K562 (cell line): ENCODE data around the gene ZBTB32. TPM values are rescaled to one million over a fixed set of nuclear protein-coding genes. Genes with fewer than 3 reads are reported as not detected.

Source experiments
- ARID3A ChIP-seq: IDR thresholded peaks from 2 replicates; pipeline ENCODE4 v1.6.1; 2012; ENCODE audit warnings: low read depth, low read length, improper control_type of control experiment, borderline replicate concordance
- ATF1 ChIP-seq, 2 experiments: fragments of 450-650 bp in 1 of 2; IDR thresholded peaks; 2 replicates each; pipeline ENCODE4 v1.6.1; 2016; ENCODE audit warnings: missing compliant biosample characterization in 1 of 2, missing genetic modification characterization in 1 of 2
- CHCHD3 ChIP-seq: fragments of 250-450 bp; sonication (Bioruptor Pico); IDR thresholded peaks from 2 replicates; pipeline ENCODE4 v2.1.2; 2022; ENCODE audit warnings: mild to moderate bottlenecking
- HEY1 ChIP-seq: fragments of 250-450 bp; sonication (Bioruptor Pico); IDR thresholded peaks from 2 replicates; pipeline ENCODE4 v1.5.0; 2020; ENCODE audit warnings: mild to moderate bottlenecking, moderate library complexity, borderline replicate concordance
- HNRNPK ChIP-seq: fragments of 200-400 bp; formaldehyde crosslinking; IDR thresholded peaks from one replicate; pipeline ENCODE4 v1.6.1; 2018; ENCODE audit warnings: mild to moderate bottlenecking, low read depth, low read length; ENCODE audit not compliant: poor library complexity, severe bottlenecking
- KDM1A ChIP-seq, 2 experiments: fragments of 450-650 bp; IDR thresholded peaks; 2 replicates each; pipeline ENCODE4 v1.6.1; 2016; ENCODE audit warnings: mild to moderate bottlenecking in 2 of 2
- MEF2A ChIP-seq: IDR thresholded peaks from 2 replicates; pipeline ENCODE4 v1.6.1; 2011; ENCODE audit warnings: low read depth, mild to moderate bottlenecking, low read length, moderate library complexity; ENCODE audit not compliant: control insufficient read depth
- NCOA6 ChIP-seq: fragments of 450-650 bp; IDR thresholded peaks from 2 replicates; pipeline ENCODE4 v1.6.1; 2017; ENCODE audit warnings: mild to moderate bottlenecking
- PHB ChIP-seq: fragments of 250-450 bp; sonication (Bioruptor Pico); IDR thresholded peaks from 2 replicates; pipeline ENCODE4 v1.5.0; 2021
- POLR2G ChIP-seq: fragments of 200-400 bp; formaldehyde crosslinking; IDR thresholded peaks from 2 replicates; pipeline ENCODE4 v1.6.1; 2017; ENCODE audit warnings: low read depth, mild to moderate bottlenecking, antibody characterized with exemption, low read length, moderate library complexity
- RBM39 ChIP-seq: fragments of 200-400 bp; formaldehyde crosslinking; optimal IDR thresholded peaks from 2 replicates; pipeline ENCODE3; 2018; ENCODE audit warnings: low read depth, low read length
- RFX1 ChIP-seq: fragments of 450-650 bp; IDR thresholded peaks from 2 replicates; pipeline ENCODE4 v1.6.1; 2016; ENCODE audit warnings: mild to moderate bottlenecking, moderate library complexity
- SIRT6 ChIP-seq: IDR thresholded peaks from one replicate; pipeline ENCODE4 v1.6.1; 2012; ENCODE audit warnings: low read depth, mild to moderate bottlenecking, control low read depth, inconsistent platforms, low read length, moderate library complexity
- TCF3 ChIP-seq: sonication (generic); formaldehyde crosslinking; IDR thresholded peaks from 2 replicates; pipeline ENCODE4 v1.4.0; 2020; ENCODE audit warnings: mild to moderate bottlenecking, missing genetic modification reagents
- TGIF2 ChIP-seq: sonication (generic); formaldehyde crosslinking; IDR thresholded peaks from 2 replicates; pipeline ENCODE4 v1.8.1; 2022; ENCODE audit warnings: mild to moderate bottlenecking, missing genetic modification reagents, moderate library complexity
- THRB ChIP-seq: fragments of 450-650 bp; formaldehyde crosslinking; conservative IDR thresholded peaks from 2 replicates; pipeline ENCODE4 v1.4.0; 2022; ENCODE audit warnings: mild to moderate bottlenecking, missing genetic modification characterization
- ZBTB49 ChIP-seq: sonication (generic); formaldehyde crosslinking; IDR thresholded peaks from 2 replicates; pipeline ENCODE4 v1.8.0; 2022; ENCODE audit warnings: missing genetic modification reagents, mild to moderate bottlenecking, borderline replicate concordance
- ZFP30 ChIP-seq: fragments of 250-450 bp; sonication (Bioruptor Pico); IDR thresholded peaks from 2 replicates; pipeline ENCODE4 v1.8.0; 2022; ENCODE audit warnings: moderate library complexity, mild to moderate bottlenecking, inconsistent platforms, borderline replicate concordance
- ZFP91 ChIP-seq: sonication (generic); formaldehyde crosslinking; IDR thresholded peaks from 2 replicates; pipeline ENCODE4 v1.8.0; 2022; ENCODE audit warnings: mild to moderate bottlenecking, missing genetic modification reagents
- ZNF311 ChIP-seq: fragments of 250-450 bp; sonication (Bioruptor Pico); IDR thresholded peaks from 2 replicates; pipeline ENCODE4 v1.4.0; 2020; ENCODE audit warnings: mild to moderate bottlenecking, moderate library complexity
- ZNF699 ChIP-seq: fragments of 250-450 bp; sonication (Bioruptor Pico); IDR thresholded peaks from 2 replicates; pipeline ENCODE4 v1.8.0; 2021; ENCODE audit warnings: mild to moderate bottlenecking, moderate library complexity; ENCODE audit not compliant: insufficient replicate concordance
- ZNF830 ChIP-seq: fragments of 250-450 bp; sonication (Bioruptor Pico); IDR thresholded peaks from 2 replicates; pipeline ENCODE4 v1.5.0; 2021; ENCODE audit warnings: mild to moderate bottlenecking
- polyA plus RNA-seq, 8 experiments: library from polyadenylated mRNA; depleted of rRNA in 4 of 8; stranded (reverse) in 5 of 8; unstranded in 3 of 8; fragments of >200 nt; fragmentation: Nextera tagmentation in 2 of 8; fragmentation: Illumina TruSeq in 1 of 8; extraction: Ambion mirVana in 2 of 8; extraction: Trizol in 1 of 8; gene quantifications; 2 replicates each; pipeline versions ENCODE4 v1.2.1 to v1.2.3, GENCODE V29; 2011 to 2014; ENCODE audit warnings: inconsistent platforms in 1 of 8, missing spikeins in 1 of 8
- total RNA-seq, 7 experiments: library from RNA; depleted of rRNA in 6 of 7; stranded (reverse); fragments of >200 nt in 6 of 7; fragmentation: Illumina TruSeq in 2 of 7; extraction: Trizol in 2 of 7; gene quantifications; 2 replicates each; pipeline versions ENCODE4 v1.2.1 to v1.2.3, GENCODE V29; 2011 to 2021; ENCODE audit warnings: low replicate concordance in 1 of 7

The ZBTB32 gene
- total and polyA plus RNA-seq, 9 of the 15 experiments (the other 6 are each of a cell fraction or from before 2014, with no cell fraction given) = 0.20 TPM; not detected in 8

- TF ChIP-seq ZFP91 (CRISPR knock-in tag) (no peak), SIRT6 (no peak), THRB (CRISPR knock-in tag) (no peak), ZBTB49 (CRISPR knock-in tag) (0 out of 2 replicates have a peak, but pooled peaks have one; percentile 33), MEF2A (no peak), PHB (CRISPR knock-in tag) (no peak), RBM39 (peak; percentile 67), NCOA6 (no peak), POLR2G (peak; percentile 89), ARID3A (no peak), ZFP30 (CRISPR knock-in tag) (no peak), ATF1 (CRISPR knock-in tag; IDR thresholded peaks at IDR 0.05) (0 out of 2 replicates have a peak, but pooled peaks have one; percentile 12), ATF1 (tag; IDR thresholded peaks at IDR 0.05) (peak; percentile 80), ZNF830 (CRISPR knock-in tag) (no peak), RFX1 (no peak), TCF3 (CRISPR knock-in tag) (peak; percentile 73), CHCHD3 (no peak), ZNF699 (no peak), HEY1 (CRISPR knock-in tag) (no peak), KDM1A (IDR thresholded peaks at IDR 0.05) (no peak), HNRNPK (no peak), ZNF311 (no peak), TGIF2 (CRISPR knock-in tag) (no peak)
These were observed 36.3 kb downstream of the ZBTB32 start (continued) for GRCh38 chr19:35740423-35741202.
